ENCODE results near the gene CCM2. TPM values are rescaled to one million over a fixed set of nuclear protein-coding genes. Genes with fewer than 3 reads are reported as not detected.

The CCM2 gene
- total RNA-seq, 2 donors from 2014 or later = 30.0 to 83.6 TPM

- Histone ChIP-seq H3K27me3 (replicated peaks; ENCODE audit: insufficient read depth) (no peaks in the 10 kb centered on the region), H3K4me1 (replicated peaks) (no peaks in the 10 kb centered on the region), H3K36me3 (no peaks in the 10 kb centered on the region), H3K4me3 (no peak overlapping the region), H3K27ac (no peak overlapping the region), H3K9me3 (no peaks in the 10 kb centered on the region)
- intact Hi-C loops (cut with DNase I) = no loop called here
- WGBS = 76% methylated on average over 8 of the region's 8 CpGs
- no peak for DNase-seq (ENCODE audit: low spot score)
- TF ChIP-seq POLR2AphosphoS5 (IDR thresholded peaks at IDR 0.05) = no peak
- no peak for TF ChIP-seq CTCF (IDR thresholded peaks at IDR 0.05)
- no peak for TF ChIP-seq POLR2A (IDR thresholded peaks at IDR 0.05)
Observed at GRCh38 chr7:44958645-44959344, 41.2 kb upstream of the CCM2 start.

GRCh38 chr7:44959433-44959951 lies 40.5 kb upstream of the CCM2 start:
- Histone ChIP-seq H3K27ac (no peak overlapping the region), H3K4me3 (no peak overlapping the region), H3K36me3 (no peaks in the 10 kb centered on the region), H3K9me3 (no peaks in the 10 kb centered on the region), H3K4me1 (replicated peaks) (no peaks in the 10 kb centered on the region), H3K27me3 (replicated peaks; ENCODE audit: insufficient read depth) (no peaks in the 10 kb centered on the region)
- TF ChIP-seq POLR2A (IDR thresholded peaks at IDR 0.05) (no peak), POLR2AphosphoS5 (IDR thresholded peaks at IDR 0.05) (no peak), CTCF (IDR thresholded peaks at IDR 0.05) (no peak)
- DNase-seq (ENCODE audit: low spot score) = no peak
- 57% methylated on average over 6 of the region's 8 CpGs for WGBS
- intact Hi-C loops (cut with DNase I) = no loop called here

- TF ChIP-seq POLR2A (IDR thresholded peaks at IDR 0.05) (no peak), POLR2AphosphoS5 (IDR thresholded peaks at IDR 0.05) (no peak), CTCF (IDR thresholded peaks at IDR 0.05) (no peak)
- DNase-seq (ENCODE audit: low spot score) = no peak
- 88% methylated on average over 4 of the region's 4 CpGs for WGBS
- intact Hi-C loops (cut with DNase I) = no loop called here
- no peaks in the 10 kb centered on the region for H3K27me3 ChIP-seq (replicated peaks; ENCODE audit: insufficient read depth)
- no peaks in the 10 kb centered on the region for H3K4me1 ChIP-seq (replicated peaks)
- no peaks in the 10 kb centered on the region for H3K36me3 ChIP-seq
- no peak overlapping the region for H3K4me3 ChIP-seq
- H3K9me3 ChIP-seq = no peaks in the 10 kb centered on the region
- no peak overlapping the region for H3K27ac ChIP-seq
Observed at GRCh38 chr7:44960011-44960580, 39.9 kb upstream of the CCM2 start.

GRCh38 chr7:44961844-44962482 lies 38.0 kb upstream of the CCM2 start:
- intact Hi-C loops (cut with DNase I) = no loop called here
- Histone ChIP-seq H3K36me3 (no peaks in the 10 kb centered on the region), H3K27ac (no peak overlapping the region), H3K9me3 (no peaks in the 10 kb centered on the region), H3K27me3 (replicated peaks; ENCODE audit: insufficient read depth) (no peaks in the 10 kb centered on the region), H3K4me3 (no peak overlapping the region), H3K4me1 (replicated peaks) (no peaks in the 10 kb centered on the region)
- WGBS = 82% methylated on average over 15 of the region's 16 CpGs
- no peak for DNase-seq (ENCODE audit: low spot score)
- TF ChIP-seq CTCF (IDR thresholded peaks at IDR 0.05) (no peak), POLR2A (IDR thresholded peaks at IDR 0.05) (no peak), POLR2AphosphoS5 (IDR thresholded peaks at IDR 0.05) (no peak)

Measured in prostate gland (tissue), 2 donors.